Measurements from ENCODE around the gene SENP8. TPM values are rescaled to one million over a fixed set of nuclear protein-coding genes. Genes with fewer than 3 reads are reported as not detected.

SENP8 gene
- total and polyA plus RNA-seq, 2 of the 8 experiments (the other 6 are each of a cell fraction or from before 2014, with no cell fraction given) = 4.1 to 6.0 TPM

DNA sequence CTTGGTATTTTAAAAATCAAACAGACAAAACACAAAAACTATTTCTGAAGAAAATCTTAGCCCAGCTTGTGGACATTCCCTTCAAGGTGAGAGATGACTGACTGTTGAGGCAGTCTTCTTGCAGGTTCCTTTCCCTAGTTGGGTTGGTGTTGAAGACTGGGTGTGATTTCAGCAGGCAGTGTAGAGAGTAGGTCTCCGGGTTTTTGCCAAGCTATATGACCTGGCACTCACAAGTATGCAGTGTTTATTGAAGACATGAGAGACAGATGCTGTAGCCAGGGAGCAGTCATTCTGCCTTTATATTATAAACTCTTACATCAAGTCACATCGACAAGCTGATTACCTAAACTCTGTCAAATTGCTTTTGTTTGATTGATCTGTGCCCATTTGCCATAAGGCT, 17.5 kb downstream of the SENP8 start (continued):
- no peak for TF ChIP-seq MAFK (IDR thresholded peaks at IDR 0.05; ENCODE audit: low read depth, low read length)
- TF ChIP-seq EGR1 (IDR thresholded peaks at IDR 0.05; ENCODE audit: borderline replicate concordance, low read depth, low read length) = no peak
- TF ChIP-seq SAP30 (IDR thresholded peaks at IDR 0.05; ENCODE audit: insufficient read depth, insufficient replicate concordance, low read length) = no peak
- no peak for TF ChIP-seq CHD2 (IDR thresholded peaks at IDR 0.05; ENCODE audit: low read length)
